Mesenchymal stem cell (in vitro differentiated cells and primary cell): ENCODE data around the gene CPSF4.

ENCODE experiments used
- DNase-seq: peaks from one replicate; pipeline ENCODE4 v3.0.0-alpha.2; 2013
- H2AFZ ChIP-seq: one replicate; pipeline ENCODE4 v1.6.1; 2013; ENCODE audit warnings: low read depth, mild to moderate bottlenecking, control low read depth, inconsistent platforms, low read length, moderate library complexity
- H2AK5ac ChIP-seq: 2 replicates; pipeline ENCODE4 v1.6.1; 2013; ENCODE audit warnings: low read length, moderate library complexity, mild to moderate bottlenecking, inconsistent platforms; ENCODE audit not compliant: severe bottlenecking
- H2BK120ac ChIP-seq: one replicate; pipeline ENCODE4 v1.6.1; 2013; ENCODE audit warnings: low read depth, mild to moderate bottlenecking, inconsistent platforms, low read length, moderate library complexity
- H2BK12ac ChIP-seq, 2 experiments: one replicate each; pipeline ENCODE4 v1.6.1; 2013; ENCODE audit warnings: inconsistent platforms in 2 of 2, low read length in 2 of 2, mild to moderate bottlenecking in 2 of 2, moderate library complexity in 2 of 2, control low read depth in 1 of 2
- H2BK15ac ChIP-seq: one replicate; pipeline ENCODE4 v1.6.1; 2013; ENCODE audit warnings: mild to moderate bottlenecking, low read depth, inconsistent platforms; ENCODE audit not compliant: poor library complexity, severe bottlenecking
- H2BK5ac ChIP-seq: 2 replicates; pipeline ENCODE4 v1.6.1; 2013; ENCODE audit warnings: low read depth, mild to moderate bottlenecking, low read length, control low read depth, inconsistent platforms; ENCODE audit not compliant: poor library complexity, severe bottlenecking
- H3K14ac ChIP-seq, 2 experiments: one replicate each; pipeline ENCODE4 v1.6.1; 2013; ENCODE audit warnings: inconsistent platforms in 2 of 2, low read length in 2 of 2, control low read depth in 1 of 2, mild to moderate bottlenecking in 1 of 2, moderate library complexity in 1 of 2
- H3K18ac ChIP-seq, 2 experiments: one replicate each; pipeline ENCODE4 v1.6.1; 2013; ENCODE audit warnings: inconsistent platforms in 2 of 2, low read length in 2 of 2, control low read depth in 1 of 2, low read depth in 1 of 2, mild to moderate bottlenecking in 1 of 2
- H3K23ac ChIP-seq, 2 experiments: one replicate each; pipeline ENCODE4 v1.6.1; 2013; ENCODE audit warnings: inconsistent platforms in 2 of 2, low read length in 2 of 2, mild to moderate bottlenecking in 2 of 2, moderate library complexity in 2 of 2, control low read depth in 1 of 2
- H3K27ac ChIP-seq: 2 replicates; pipeline ENCODE4 v1.5.1; 2013; ENCODE audit warnings: mild to moderate bottlenecking, moderate library complexity, low read length, control low read depth, inconsistent platforms; ENCODE audit not compliant: poor library complexity, severe bottlenecking
- H3K27me3 ChIP-seq, 2 experiments: 2 replicates each; pipeline versions ENCODE4 v1.6.1 to v1.7.0; 2013; ENCODE audit warnings: low read length in 2 of 2, mild to moderate bottlenecking in 2 of 2, moderate library complexity in 2 of 2, control low read depth in 1 of 2, inconsistent platforms in 1 of 2; ENCODE audit not compliant: control insufficient read depth in 1 of 2, insufficient read depth in 1 of 2
- H3K36me3 ChIP-seq, 2 experiments: 2 replicates each; pipeline versions ENCODE4 v1.6.1 to v1.7.0; 2013; ENCODE audit warnings: low read length in 2 of 2, control low read depth in 1 of 2, inconsistent platforms in 1 of 2, low read depth in 1 of 2, mild to moderate bottlenecking in 1 of 2; ENCODE audit not compliant: insufficient read depth in 2 of 2, control insufficient read depth in 1 of 2
- H3K4ac ChIP-seq, 2 experiments: one replicate each; pipeline ENCODE4 v1.6.1; 2013; ENCODE audit warnings: inconsistent platforms in 2 of 2, low read length in 2 of 2, mild to moderate bottlenecking in 2 of 2, moderate library complexity in 2 of 2, control low read depth in 1 of 2, low read depth in 1 of 2
- H3K4me1 ChIP-seq: 2 replicates; pipeline ENCODE4 v1.6.1; 2013; ENCODE audit warnings: low read depth, low read length, control low read depth; ENCODE audit not compliant: control insufficient read depth, insufficient read depth
- H3K4me2 ChIP-seq: 2 replicates; pipeline ENCODE4 v1.6.1; 2013; ENCODE audit warnings: low read length, mild to moderate bottlenecking, inconsistent platforms; ENCODE audit not compliant: poor library complexity, severe bottlenecking
- H3K4me3 ChIP-seq, 2 experiments: 2 replicates each; pipeline versions ENCODE4 v1.5.1 to v1.7.0; 2013; ENCODE audit warnings: low read length in 2 of 2, mild to moderate bottlenecking in 2 of 2, control low read depth in 1 of 2, low read depth in 1 of 2; ENCODE audit not compliant: insufficient read depth in 1 of 2
- H3K79me1 ChIP-seq: replicated peaks from 2 replicates; pipeline ENCODE4 v1.6.1; 2013; ENCODE audit warnings: mild to moderate bottlenecking, control low read depth, low read length, inconsistent platforms; ENCODE audit not compliant: poor library complexity, severe bottlenecking
- H3K9ac ChIP-seq: 2 replicates; pipeline ENCODE4 v1.7.0; 2013; ENCODE audit warnings: mild to moderate bottlenecking, low read length, moderate library complexity
- H3K9me3 ChIP-seq: 2 replicates; pipeline ENCODE4 v1.7.0; 2013; ENCODE audit warnings: mild to moderate bottlenecking, low read length; ENCODE audit not compliant: control insufficient read depth
- H4K8ac ChIP-seq: one replicate; pipeline ENCODE4 v1.6.1; 2013; ENCODE audit warnings: inconsistent platforms, mild to moderate bottlenecking, low read length, moderate library complexity
- H4K91ac ChIP-seq: one replicate; pipeline ENCODE4 v1.6.1; 2013; ENCODE audit warnings: mild to moderate bottlenecking, low read length, inconsistent platforms
- WGBS: methylation state at CpG from one replicate; pipeline ENCODE4 v1.1.7; 2013; ENCODE audit warnings: mixed read lengths; 5-methylcytosine and 5-hydroxymethylcytosine counted together

Gene CPSF4

GRCh38 chr7:99504603-99505323 is 66.0 kb downstream of the CPSF4 start, which contains the start of gene ZKSCAN5:
Gene ZKSCAN5 (plus strand): TSS chr7:99504662. CDS start chr7:99506045, 1,383 bp downstream.
- Histone ChIP-seq H2BK15ac (peak within 1 kb of the TSS; percentile 98), H3K4me1 (peaks cover 15% of the 10 kb centered on the region), H4K91ac (peak within 1 kb of the TSS; percentile 70), H4K8ac (peak within 1 kb of the TSS; percentile 90), H3K27ac (peak within 1 kb of the TSS; percentile 90), H3K27me3 (no peaks in the 10 kb centered on the region), H3K36me3 (peaks cover under 1 to 10% of the 10 kb centered on the region in 2 experiments), H3K4me3 (peak within 1 kb of the TSS; percentile 83 to 85), H3K23ac (peak within 1 kb of the TSS in 1 of 2 experiments; percentile 31), H2BK12ac (peak within 1 kb of the TSS in 1 of 2 experiments; percentile 47), H2AFZ (peak within 1 kb of the TSS; percentile 99), H3K4ac (peak within 1 kb of the TSS in 1 of 2 experiments; percentile 87), H3K9me3 (no peaks in the 10 kb centered on the region), H2BK120ac (peak within 1 kb of the TSS; percentile 86), H3K79me1 (peaks cover 3% of the 10 kb centered on the region), H3K18ac (peak within 1 kb of the TSS; percentile 82 to 93), H2AK5ac (peak within 1 kb of the TSS; percentile 31), H3K9ac (peak within 1 kb of the TSS; percentile 88), H2BK5ac (peak within 1 kb of the TSS; percentile 67), H3K4me2 (peak within 1 kb of the TSS; percentile 64), H3K14ac (peak within 1 kb of the TSS in 1 of 2 experiments; percentile 72)
- under 1% methylated on average over 40 of the region's 53 CpGs for WGBS
- peak; percentile 98 for DNase-seq

DNA sequence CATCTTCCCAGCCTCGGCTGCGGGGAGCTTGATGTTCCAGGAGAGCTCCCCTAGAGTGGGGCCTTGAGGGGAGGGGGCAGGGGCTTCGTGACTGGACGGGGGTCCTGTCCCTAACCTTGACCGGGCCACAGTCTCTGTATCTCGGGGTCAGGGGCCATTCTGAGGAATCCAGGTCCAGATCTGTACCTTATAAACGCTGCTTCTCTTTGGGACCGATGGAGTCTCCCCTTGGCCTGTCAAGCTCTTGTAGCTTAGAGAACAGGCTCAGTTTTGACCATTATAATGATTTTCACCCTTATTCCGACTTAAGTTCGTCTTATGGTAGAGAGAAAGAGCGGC is 66.5 kb downstream of the CPSF4 start:
- DNase-seq = no peak

More for the DNA sequence above, 66.5 kb downstream of the CPSF4 start:
- Histone ChIP-seq H3K27me3 (no peaks in the 10 kb centered on the region), H3K79me1 (peaks cover 5% of the 10 kb centered on the region), H2AK5ac (peak overlapping the region; percentile 31), H2BK15ac (no peak overlapping the region), H3K4me2 (peak overlapping the region; percentile 64), H2BK120ac (no peak overlapping the region), H4K91ac (peak overlapping the region; percentile 66), H3K23ac (no peak overlapping the region), H3K9me3 (no peaks in the 10 kb centered on the region), H2BK5ac (no peak overlapping the region), H3K4ac (peak overlapping the region in 1 of 2 experiments; percentile 87), H3K14ac (no peak overlapping the region), H2BK12ac (no peak overlapping the region), H3K4me3 (peak overlapping the region; percentile 83 to 85), H3K18ac (peak overlapping the region; percentile 3 to 43), H4K8ac (peak overlapping the region; percentile 87), H3K4me1 (peaks cover 15% of the 10 kb centered on the region), H2AFZ (no peak overlapping the region), H3K36me3 (peaks cover 4 to 10% of the 10 kb centered on the region in 2 experiments), H3K9ac (peak overlapping the region; percentile 88), H3K27ac (peak overlapping the region; percentile 57)
- 5% methylated on average over 11 of the region's 11 CpGs for WGBS
